ACC112 (cell line): ENCODE measurements around the gene GTF2I.
"Not testable (repeated sequence)": the region's sequence is repeated elsewhere in the genome, so short reads cannot be mapped to it uniquely, and the experiment has no call there.

ENCODE experiments used
- H2AFZ ChIP-seq: fragments of 200-600 bp; sonication (generic); one replicate; pipeline ENCODE4 v1.6.0; 2017; ENCODE audit warnings: antibody characterized with exemption, low read length; ENCODE audit not compliant: unreplicated experiment
- H3K27ac ChIP-seq: fragments of 200-600 bp; sonication (generic); 2 replicates; pipeline ENCODE4 v1.5.1; 2014; ENCODE audit warnings: low read depth, mild to moderate bottlenecking, antibody characterized with exemption, low read length, moderate library complexity
- H3K27me3 ChIP-seq: fragments of 200-600 bp; sonication (generic); 2 replicates; pipeline ENCODE4 v1.6.1; 2014; ENCODE audit warnings: mild to moderate bottlenecking, antibody characterized with exemption, low read length, moderate library complexity, mixed read lengths; ENCODE audit not compliant: insufficient read depth
- H3K36me3 ChIP-seq: fragments of 200-600 bp; sonication (generic); 2 replicates; pipeline ENCODE4 v1.6.1; 2016; ENCODE audit warnings: mild to moderate bottlenecking, antibody characterized with exemption, low read length, moderate library complexity, mixed read lengths; ENCODE audit not compliant: insufficient read depth
- H3K4me1 ChIP-seq: fragments of 200-600 bp; sonication (generic); one replicate; pipeline ENCODE4 v1.6.1; 2016; ENCODE audit warnings: low read length, mixed read lengths; ENCODE audit not compliant: insufficient read depth, unreplicated experiment, control insufficient read depth
- H3K4me3 ChIP-seq: fragments of 200-600 bp; sonication (generic); 2 replicates; pipeline ENCODE4 v1.5.1; 2014; ENCODE audit warnings: mild to moderate bottlenecking, low read depth, low read length
- H3K79me2 ChIP-seq: fragments of 200-600 bp; sonication (generic); one replicate; pipeline ENCODE4 v1.6.0; 2016; ENCODE audit warnings: low read length; ENCODE audit not compliant: control insufficient read depth, unreplicated experiment, insufficient read depth

GTF2I gene

GRCh38 chr7:74632505-74632904, 25.0 kb upstream of the GTF2I start:
- no peak overlapping the region for H3K27ac ChIP-seq
- H3K4me1 ChIP-seq = peaks cover 11% of the 10 kb centered on the region
- no peaks in the 10 kb centered on the region for H3K79me2 ChIP-seq
- H3K27me3 ChIP-seq = no peaks in the 10 kb centered on the region
- H3K4me3 ChIP-seq = no peak overlapping the region
- H2AFZ ChIP-seq = no peak overlapping the region
- H3K36me3 ChIP-seq = no peaks in the 10 kb centered on the region

GRCh38 chr7:74633451-74633921, 24.0 kb upstream of the GTF2I start:
- peaks cover 11% of the 10 kb centered on the region for H3K4me1 ChIP-seq
- no peaks in the 10 kb centered on the region for H3K79me2 ChIP-seq
- H3K27ac ChIP-seq = no peak overlapping the region
- H3K27me3 ChIP-seq = no peaks in the 10 kb centered on the region
- H3K36me3 ChIP-seq = no peaks in the 10 kb centered on the region
- H3K4me3 ChIP-seq = no peak overlapping the region
- H2AFZ ChIP-seq = no peak overlapping the region

- peaks cover 11% of the 10 kb centered on the region for H3K4me1 ChIP-seq
- no peak overlapping the region for H3K4me3 ChIP-seq
- no peaks in the 10 kb centered on the region for H3K36me3 ChIP-seq
- no peaks in the 10 kb centered on the region for H3K79me2 ChIP-seq
- no peaks in the 10 kb centered on the region for H3K27me3 ChIP-seq
- H2AFZ ChIP-seq = no peak overlapping the region
- H3K27ac ChIP-seq = no peak overlapping the region
These were observed 19.8 kb upstream of the GTF2I start for GRCh38 chr7:74637745-74638144.

GRCh38 chr7:74650055-74650454, 7.5 kb upstream of the GTF2I start:
- not testable (repeated sequence) for H3K79me2 ChIP-seq, H3K36me3 ChIP-seq, H3K27me3 ChIP-seq, H3K4me1 ChIP-seq, H3K27ac ChIP-seq
- peak overlapping the region; percentile 59 for H2AFZ ChIP-seq
- H3K4me3 ChIP-seq = peak overlapping the region; percentile 74

GRCh38 chr7:74650493-74651132, 6.9 kb upstream of the GTF2I start:
- H3K4me1 ChIP-seq, H3K27ac ChIP-seq, H3K79me2 ChIP-seq, H3K27me3 ChIP-seq, H3K36me3 ChIP-seq, H2AFZ ChIP-seq: not testable (repeated sequence)
- peak overlapping the region; percentile 74 for H3K4me3 ChIP-seq

- not testable (repeated sequence) for H2AFZ ChIP-seq, H3K27ac ChIP-seq, H3K79me2 ChIP-seq, H3K27me3 ChIP-seq, H3K4me1 ChIP-seq, H3K4me3 ChIP-seq, H3K36me3 ChIP-seq
These were observed 6.4 kb upstream of the GTF2I start for GRCh38 chr7:74651133-74651504.

- no peaks in the 10 kb centered on the region for H3K36me3 ChIP-seq
- peaks cover 9% of the 10 kb centered on the region for H3K79me2 ChIP-seq
- no peaks in the 10 kb centered on the region for H3K27me3 ChIP-seq
- H2AFZ ChIP-seq = no peak overlapping the region
- H3K27ac ChIP-seq = no peak overlapping the region
- H3K4me3 ChIP-seq = no peak overlapping the region
- H3K4me1 ChIP-seq = peaks cover 9% of the 10 kb centered on the region
These were observed 3.8 kb upstream of the GTF2I start for GRCh38 chr7:74653686-74654181.

- Histone ChIP-seq H3K4me3 (no peak overlapping the region), H2AFZ (no peak overlapping the region), H3K36me3 (no peaks in the 10 kb centered on the region), H3K27me3 (no peaks in the 10 kb centered on the region), H3K27ac (no peak overlapping the region), H3K79me2 (peaks cover 20% of the 10 kb centered on the region), H3K4me1 (peaks cover 13% of the 10 kb centered on the region)
These were observed 2.7 kb upstream of the GTF2I start for GRCh38 chr7:74654811-74655210.

- H3K79me2 ChIP-seq = peaks cover 25% of the 10 kb centered on the region
- peaks cover 18% of the 10 kb centered on the region for H3K4me1 ChIP-seq
- no peak overlapping the region for H3K27ac ChIP-seq
- H3K27me3 ChIP-seq = no peaks in the 10 kb centered on the region
- H2AFZ ChIP-seq = no peak overlapping the region
- peak overlapping the region; percentile 92; the same call in 1 of the 2 replicates for H3K4me3 ChIP-seq
- no peaks in the 10 kb centered on the region for H3K36me3 ChIP-seq
These were observed 2.2 kb upstream of the GTF2I start for GRCh38 chr7:74655324-74655723.

- Histone ChIP-seq H3K79me2 (peaks cover 29% of the 10 kb centered on the region), H3K4me1 (peaks cover 18% of the 10 kb centered on the region), H3K4me3 (peak overlapping the region; percentile 92), H3K36me3 (no peaks in the 10 kb centered on the region), H3K27me3 (no peaks in the 10 kb centered on the region), H3K27ac (peak overlapping the region; percentile 1; the same call in 1 of the 2 replicates), H2AFZ (peak overlapping the region; percentile 4)
These were observed 1.6 kb upstream of the GTF2I start for GRCh38 chr7:74655768-74656440.

- H2AFZ ChIP-seq = peak overlapping the region; percentile 89
- H3K79me2 ChIP-seq = peaks cover 33% of the 10 kb centered on the region
- no peaks in the 10 kb centered on the region for H3K36me3 ChIP-seq
- H3K4me1 ChIP-seq = peaks cover 23% of the 10 kb centered on the region
- H3K27me3 ChIP-seq = no peaks in the 10 kb centered on the region
- peak overlapping the region; percentile 92 for H3K4me3 ChIP-seq
- H3K27ac ChIP-seq = peak overlapping the region; percentile 35; the same call in 1 of the 2 replicates
These were observed 1.1 kb upstream of the GTF2I start for GRCh38 chr7:74656441-74656836.
